HG03064 (cell line): ENCODE data around the gene DGKQ.

Source experiments
- ATAC-seq: cut with Tn5 transposase; IDR thresholded peaks from one replicate; pipeline ENCODE4 v1.9.1; 2021; ENCODE audit warnings: low read depth; ENCODE audit not compliant: unreplicated experiment

The DGKQ gene

DNA sequence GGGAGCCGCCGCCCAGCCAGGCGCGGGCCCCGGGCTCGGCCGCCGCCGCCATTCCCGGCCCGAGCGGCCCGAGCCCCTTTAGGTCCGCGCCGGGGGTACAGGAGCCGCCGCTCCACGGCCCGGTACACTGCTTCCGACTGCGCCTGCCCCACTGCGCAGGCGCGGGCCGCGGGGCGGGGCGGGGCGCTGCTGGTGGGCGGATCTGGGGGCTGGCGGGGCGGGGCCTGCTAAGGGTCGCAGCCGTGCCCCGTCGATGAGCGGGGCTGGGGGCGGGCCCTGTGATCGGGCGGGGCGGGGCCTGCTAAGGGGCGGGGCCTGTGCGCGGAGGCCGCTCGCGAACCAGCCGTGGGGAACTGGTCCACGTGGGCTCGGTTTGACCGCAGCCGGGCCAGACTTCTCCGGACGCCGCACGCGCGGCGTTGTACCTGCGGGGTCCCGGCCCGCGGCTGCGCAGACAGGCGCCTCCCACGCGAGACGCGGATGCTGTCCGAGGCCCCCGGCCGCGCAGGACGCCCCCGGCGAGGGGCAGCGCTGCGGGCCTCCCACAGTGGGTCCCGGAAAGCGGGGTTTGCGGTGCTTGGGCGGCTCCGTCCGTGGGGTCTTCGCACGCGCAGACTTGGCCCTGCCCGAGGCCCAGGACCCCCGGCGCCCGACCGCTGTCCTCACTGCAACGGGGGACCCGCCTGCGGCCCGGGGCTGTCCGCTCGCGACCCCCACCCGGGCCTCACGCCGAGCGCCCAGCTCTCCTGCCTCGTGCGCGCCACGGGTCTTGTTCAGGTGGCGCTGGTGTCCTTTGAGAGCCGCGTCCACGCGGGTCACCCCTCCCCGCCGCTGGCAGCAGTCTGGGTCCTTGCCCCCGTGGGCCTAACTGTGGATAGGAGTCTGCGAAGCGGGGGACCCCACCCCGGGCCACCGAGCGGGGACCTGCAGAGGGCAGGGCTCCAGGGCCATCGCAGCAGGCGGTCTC, at the start of gene DGKQ:
Gene DGKQ (minus strand): TSS at position 139 of the 967 bp plus-strand sequence. CDS start 87 bp downstream, at position 52.
- peak; percentile 67 for ATAC-seq

- ATAC-seq, result no peak
Observed at GRCh38 chr4:1022739-1023066, 49.3 kb upstream of the DGKQ start.

DNA sequence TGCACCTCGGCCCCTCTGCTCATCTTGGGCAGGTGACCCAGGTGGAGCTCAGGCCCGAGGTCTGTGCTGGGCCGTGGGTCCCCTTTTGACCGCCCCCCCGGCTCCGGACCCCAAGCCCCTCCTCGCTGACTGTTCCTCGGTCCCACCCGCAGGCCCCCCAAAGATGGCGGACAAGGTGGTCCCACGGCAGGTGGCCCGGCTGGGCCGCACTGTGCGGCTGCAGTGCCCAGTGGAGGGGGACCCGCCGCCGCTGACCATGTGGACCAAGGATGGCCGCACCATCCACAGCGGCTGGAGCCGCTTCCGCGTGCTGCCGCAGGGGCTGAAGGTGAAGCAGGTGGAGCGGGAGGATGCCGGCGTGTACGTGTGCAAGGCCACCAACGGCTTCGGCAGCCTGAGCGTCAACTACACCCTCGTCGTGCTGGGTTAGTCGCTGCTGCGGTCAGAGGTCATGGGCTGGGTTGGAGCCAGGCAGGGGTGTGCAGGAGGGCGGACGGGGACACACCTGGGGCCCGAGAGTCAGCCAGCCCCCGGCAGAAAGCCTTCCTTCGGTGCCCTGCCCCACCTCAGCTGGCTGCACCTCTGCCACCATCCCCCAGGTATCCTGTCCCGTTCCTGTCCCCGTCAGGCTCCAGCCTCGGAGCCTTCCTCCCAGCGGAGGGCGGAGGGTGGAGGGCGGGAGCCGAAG, 48.8 kb upstream of the DGKQ start:
- ATAC-seq, result no peak

GRCh38 chr4:1021386-1022050, 48.1 kb upstream of the DGKQ start:
- peak; percentile 82 for ATAC-seq

- ATAC-seq, result no peak
Observed at GRCh38 chr4:1019729-1020470, 46.5 kb upstream of the DGKQ start.

- no peak for ATAC-seq
Observed at GRCh38 chr4:1019320-1019719, 46.0 kb upstream of the DGKQ start.

DNA sequence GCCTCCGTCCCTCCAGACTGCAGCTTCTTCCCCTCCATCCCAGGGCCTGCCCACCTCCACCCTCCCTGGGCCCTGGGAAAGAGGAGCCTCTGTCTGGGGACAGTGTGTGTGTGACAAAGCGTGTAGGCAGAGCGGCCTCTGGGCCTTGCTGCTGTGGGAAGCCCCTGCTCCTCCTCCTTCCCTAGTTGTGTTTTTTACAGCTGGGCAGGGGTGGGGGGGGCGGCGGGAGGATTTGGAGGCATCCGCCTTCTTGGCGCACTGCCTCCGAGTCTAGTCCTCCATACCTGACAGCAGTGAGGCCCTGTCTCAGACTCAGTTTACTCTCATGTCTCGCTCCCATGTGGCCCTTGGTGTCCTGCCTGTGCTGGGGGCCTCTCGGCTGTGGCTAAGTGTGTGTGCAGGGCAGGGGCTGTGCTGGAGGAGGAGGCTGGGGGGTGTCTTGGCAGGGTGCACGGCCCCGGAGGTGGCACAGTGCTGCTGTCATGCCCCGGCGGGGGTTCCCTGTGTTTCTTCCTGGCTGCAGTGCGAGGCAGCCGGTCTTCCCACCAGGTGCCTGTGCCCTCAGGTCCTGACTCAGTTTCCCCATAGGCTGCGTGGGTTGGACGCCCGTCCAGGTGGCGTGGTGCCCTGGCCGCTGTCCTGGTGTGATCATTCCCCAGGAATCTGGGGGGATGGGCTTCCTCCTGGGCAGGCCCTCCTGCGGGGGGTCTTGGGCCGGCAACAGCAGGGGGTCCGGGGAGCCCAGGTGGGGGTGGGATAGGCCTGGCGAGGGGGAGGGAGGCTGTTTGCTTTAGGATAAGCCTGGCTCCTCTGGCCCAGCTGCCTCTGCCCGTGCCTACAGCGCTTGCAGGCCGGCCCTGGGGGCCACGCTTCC, 45.0 kb upstream of the DGKQ start:
- no peak for ATAC-seq

DNA sequence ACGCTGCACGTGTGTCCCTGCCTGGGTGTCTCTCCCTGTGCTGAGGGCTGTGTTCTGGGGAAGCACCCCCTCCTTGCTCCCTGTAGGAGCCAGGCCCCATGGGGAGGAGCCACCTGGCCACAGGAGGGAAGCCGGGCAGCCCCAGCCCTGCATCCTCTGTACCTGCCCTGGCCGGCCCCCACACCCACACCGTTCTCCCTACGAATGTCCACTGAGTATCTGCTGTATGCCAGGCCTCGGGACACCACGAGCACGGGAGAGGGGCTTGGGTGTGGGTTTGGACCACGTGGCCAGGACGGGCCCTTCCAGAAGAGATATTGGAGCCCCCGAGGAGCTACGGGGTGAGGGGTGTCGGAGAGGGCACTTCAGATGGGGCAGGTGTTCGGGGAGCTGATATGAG, 44.3 kb upstream of the DGKQ start:
- ATAC-seq, result no peak

- no peak for ATAC-seq
Observed at GRCh38 chr4:1017211-1017610, 43.8 kb upstream of the DGKQ start.

DNA sequence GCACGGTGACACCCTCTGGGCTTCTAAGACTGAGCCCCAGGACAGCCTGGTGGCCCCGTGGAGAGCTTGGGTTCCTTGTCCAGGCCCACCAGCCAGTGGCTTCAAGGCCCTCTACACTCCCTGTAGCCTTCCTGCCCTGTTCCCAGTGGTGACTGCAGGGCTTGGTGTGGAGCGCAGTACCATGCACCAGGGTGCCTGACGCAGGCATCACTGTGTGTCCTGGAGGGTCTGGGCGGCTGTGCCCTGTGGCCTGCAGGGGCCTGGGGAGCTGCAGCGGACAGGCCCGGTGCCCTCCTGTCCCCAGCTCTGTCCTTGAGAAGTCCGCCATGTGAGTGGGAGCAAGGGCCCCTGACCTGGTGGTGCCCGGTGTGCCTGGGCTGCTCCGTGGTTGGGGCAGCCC, 42.4 kb upstream of the DGKQ start:
- ATAC-seq, result no peak

GRCh38 chr4:1015179-1015578, 41.8 kb upstream of the DGKQ start:
- ATAC-seq, result no peak

GRCh38 chr4:1014291-1015167, 41.2 kb upstream of the DGKQ start:
- ATAC-seq, result no peak

GRCh38 chr4:1013225-1014073, 40.1 kb upstream of the DGKQ start:
- no peak for ATAC-seq

GRCh38 chr4:1012034-1012739, 38.8 kb upstream of the DGKQ start:
- no peak for ATAC-seq

GRCh38 chr4:1011666-1012033, 38.3 kb upstream of the DGKQ start:
- no peak for ATAC-seq

DNA sequence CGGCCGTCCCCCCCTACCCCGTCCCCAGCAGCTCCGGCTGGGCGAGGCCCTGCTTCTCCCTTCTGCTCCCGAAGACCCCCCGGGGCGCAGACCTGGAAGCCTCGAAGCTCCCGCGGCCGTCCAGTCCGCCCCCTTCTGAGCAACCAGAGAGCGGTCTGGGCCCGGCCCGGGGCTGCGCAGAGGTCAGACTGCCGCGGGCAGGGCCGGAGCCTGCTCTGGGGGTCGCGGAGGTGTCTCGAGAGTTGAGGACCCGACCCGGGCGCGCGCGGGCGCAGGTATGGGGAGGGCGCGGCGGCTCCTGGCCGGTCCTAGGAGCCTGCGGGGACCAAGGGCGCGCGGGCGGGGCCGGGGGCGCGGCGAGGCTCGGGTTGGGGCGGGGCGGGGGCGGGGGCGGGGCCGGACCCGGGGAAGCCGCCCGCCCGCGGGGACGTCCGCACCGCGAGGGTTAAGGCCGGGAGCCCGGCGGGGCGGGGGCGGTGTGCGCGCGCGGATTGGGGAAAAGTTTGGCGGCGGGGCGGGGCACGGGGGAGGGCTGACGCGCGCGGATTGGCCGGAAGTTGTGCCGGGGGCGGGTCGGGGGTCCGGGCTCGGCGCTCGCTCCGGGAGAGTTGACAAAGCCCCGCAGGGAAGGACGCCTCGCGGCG, 37.8 kb upstream of the DGKQ start, which contains the start of gene FGFRL1:
Gene FGFRL1 (plus strand): TSS at position 605 of the 644 bp plus-strand sequence. CDS start 860 bp downstream, outside the sequence.
- ATAC-seq, result no peak
